Stimulated activated CD4-positive, alpha-beta T cell treated with anti-CD3 and anti-CD28 coated beads, TNF-alpha, amount 100 ng/mL, for 24 hours (primary cell): ENCODE measurements around the gene POLD4.

Experiments
- DNase-seq, 3 experiments: peaks; one replicate each; pipeline ENCODE4 v3.0.0-alpha.2; 2020; ENCODE audit warnings: low read depth in 3 of 3

The POLD4 gene

GRCh38 chr11:67389477-67389876 lies 36.1 kb upstream of the POLD4 start:
- peak in 1 of 3 experiments; percentile 57 for DNase-seq

DNA sequence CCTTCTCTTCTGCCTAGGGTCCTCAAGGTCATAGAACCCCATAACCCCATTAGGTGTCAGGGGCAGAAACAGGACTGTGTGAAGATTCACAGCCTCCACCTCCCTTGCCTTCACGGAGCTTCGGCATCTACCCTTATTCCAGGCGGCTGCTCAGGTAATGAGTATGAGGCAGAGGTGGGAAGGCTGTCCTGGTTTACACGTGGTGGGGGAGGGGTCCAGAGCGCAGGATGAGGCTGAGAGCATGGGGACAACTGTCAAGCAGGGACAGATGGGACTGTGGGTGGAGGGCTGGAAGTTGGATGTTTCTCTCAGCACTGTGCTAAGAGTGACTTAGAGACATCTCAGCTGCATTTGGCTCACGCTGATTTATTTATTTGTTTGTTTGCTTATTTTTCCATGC lies 34.2 kb upstream of the POLD4 start:
- no peak for DNase-seq

GRCh38 chr11:67387069-67387468 lies 33.7 kb upstream of the POLD4 start:
- DNase-seq = no peak

DNA sequence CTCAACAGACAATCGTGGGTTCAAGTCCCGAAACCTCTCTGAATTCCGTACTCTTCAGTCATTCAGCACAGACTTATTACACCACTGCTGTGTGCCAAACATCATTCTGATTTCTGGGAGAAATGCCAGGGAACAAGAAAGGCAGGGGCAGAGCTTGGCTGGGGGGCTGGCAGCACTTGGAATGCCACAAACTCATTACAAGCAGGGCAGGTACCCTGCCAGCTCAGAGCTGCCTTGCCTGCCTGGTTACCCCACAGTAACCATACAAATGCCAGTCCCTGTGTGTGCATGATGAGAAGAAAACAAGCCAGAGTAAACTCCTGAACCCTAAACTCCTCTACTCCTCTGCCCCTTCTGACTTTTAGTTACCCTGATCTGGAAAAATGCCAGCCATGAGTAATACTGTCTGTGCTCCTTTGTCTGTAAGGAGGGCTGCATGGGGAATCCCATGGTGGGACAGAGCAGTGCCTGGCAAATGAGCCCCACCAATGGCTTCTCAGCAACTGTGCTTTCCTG lies 31.6 kb upstream of the POLD4 start:
- DNase-seq = no peak

- DNase-seq = peak; percentile 67 to 79 (median 76)
These were observed 29.2 kb upstream of the POLD4 start for GRCh38 chr11:67382276-67383136.

DNA sequence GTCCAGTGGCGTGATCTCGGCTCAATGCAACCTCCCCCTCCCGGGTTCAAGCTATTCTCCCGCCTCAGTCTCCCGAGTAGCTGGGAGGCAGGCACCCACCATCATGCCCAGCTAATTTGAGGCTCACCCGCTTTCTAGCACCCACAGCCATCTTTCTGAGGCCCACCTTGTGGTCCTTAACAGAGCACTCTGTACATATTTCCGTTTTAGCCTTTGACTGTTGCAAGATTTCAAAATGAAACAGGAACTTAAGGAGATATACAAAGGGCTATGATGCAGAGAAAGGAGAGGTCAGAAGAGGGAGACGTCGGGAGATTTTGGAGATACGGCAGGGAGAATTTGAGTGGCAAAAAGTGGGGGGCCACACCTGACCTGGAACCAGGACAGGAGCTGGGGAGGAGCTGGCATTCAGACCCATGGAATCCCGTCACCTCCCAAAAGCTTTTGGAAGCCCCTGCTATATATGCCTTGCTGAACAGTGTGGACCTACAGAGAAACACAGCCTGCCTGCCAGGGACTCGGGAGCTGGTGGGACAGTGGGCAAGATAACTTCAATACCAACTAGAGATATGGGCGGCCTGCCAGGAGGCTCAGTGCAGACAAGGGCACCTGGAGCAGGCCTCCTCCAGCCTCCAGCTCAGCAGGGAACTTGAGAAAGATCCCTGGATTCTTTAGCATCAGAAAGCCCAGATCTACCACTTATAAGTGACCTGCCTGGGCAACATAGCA lies 28.1 kb upstream of the POLD4 start:
- DNase-seq = no peak

DNA sequence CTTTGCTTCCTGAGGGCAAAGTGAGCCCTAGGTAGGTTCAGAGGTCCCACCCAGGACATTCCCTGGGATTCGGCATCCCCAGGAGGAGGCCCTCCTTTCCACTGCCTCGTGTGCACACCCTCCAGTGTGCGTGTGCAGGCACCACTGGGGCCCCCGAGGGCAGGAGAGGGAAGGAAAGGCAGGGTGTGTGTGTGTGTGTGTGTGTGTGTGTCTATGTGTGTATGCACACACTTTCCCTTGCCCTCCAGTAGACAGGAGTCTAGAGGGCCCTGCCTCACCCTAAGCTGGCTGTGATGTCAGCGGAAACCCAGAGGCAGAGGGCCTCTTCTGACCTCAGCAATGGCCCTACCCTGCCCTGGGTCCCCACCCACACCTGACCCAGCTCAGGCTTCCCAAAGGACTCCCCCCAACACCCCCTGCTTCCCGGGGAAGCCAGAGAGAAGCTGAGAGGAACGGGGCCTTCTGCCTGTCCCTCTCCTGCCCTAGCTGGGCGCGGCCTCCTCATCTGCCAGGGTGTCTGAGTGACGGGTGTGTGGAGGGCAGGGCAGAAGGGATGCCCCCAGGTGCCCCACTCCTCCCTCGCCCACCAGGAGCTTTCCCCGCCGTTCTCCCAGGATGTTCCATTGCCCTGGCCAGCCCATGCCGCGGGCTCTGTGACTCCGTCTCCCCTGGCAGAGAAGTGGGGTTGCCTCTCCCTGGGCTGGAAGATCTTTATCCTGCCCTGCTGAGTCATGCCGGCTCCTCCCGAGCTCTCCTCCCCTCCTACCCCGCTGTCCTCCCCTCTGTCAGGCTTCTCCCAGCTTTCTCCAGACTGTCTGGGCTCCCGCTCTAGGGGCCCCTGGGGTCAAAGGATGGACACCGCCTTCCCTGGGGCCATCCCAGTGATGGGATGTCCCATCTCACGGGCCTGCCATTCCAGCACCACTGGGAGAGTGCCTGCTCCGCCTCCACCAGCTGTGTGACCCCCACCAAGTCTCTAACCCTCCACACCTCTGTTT lies 26.0 kb upstream of the POLD4 start:
- DNase-seq = no peak

- no peak for DNase-seq
These were observed 25.2 kb upstream of the POLD4 start for GRCh38 chr11:67378544-67378943.

- no peak for DNase-seq
These were observed 23.8 kb upstream of the POLD4 start for GRCh38 chr11:67376873-67377808.

GRCh38 chr11:67376063-67376820 lies 22.9 kb upstream of the POLD4 start:
- no peak for DNase-seq

GRCh38 chr11:67375320-67376055 lies 22.1 kb upstream of the POLD4 start:
- DNase-seq = no peak

GRCh38 chr11:67374571-67375281 lies 21.4 kb upstream of the POLD4 start:
- DNase-seq = no peak

GRCh38 chr11:67373648-67374570 lies 20.6 kb upstream of the POLD4 start:
- DNase-seq = peak in 1 of 3 experiments; percentile 44

DNA sequence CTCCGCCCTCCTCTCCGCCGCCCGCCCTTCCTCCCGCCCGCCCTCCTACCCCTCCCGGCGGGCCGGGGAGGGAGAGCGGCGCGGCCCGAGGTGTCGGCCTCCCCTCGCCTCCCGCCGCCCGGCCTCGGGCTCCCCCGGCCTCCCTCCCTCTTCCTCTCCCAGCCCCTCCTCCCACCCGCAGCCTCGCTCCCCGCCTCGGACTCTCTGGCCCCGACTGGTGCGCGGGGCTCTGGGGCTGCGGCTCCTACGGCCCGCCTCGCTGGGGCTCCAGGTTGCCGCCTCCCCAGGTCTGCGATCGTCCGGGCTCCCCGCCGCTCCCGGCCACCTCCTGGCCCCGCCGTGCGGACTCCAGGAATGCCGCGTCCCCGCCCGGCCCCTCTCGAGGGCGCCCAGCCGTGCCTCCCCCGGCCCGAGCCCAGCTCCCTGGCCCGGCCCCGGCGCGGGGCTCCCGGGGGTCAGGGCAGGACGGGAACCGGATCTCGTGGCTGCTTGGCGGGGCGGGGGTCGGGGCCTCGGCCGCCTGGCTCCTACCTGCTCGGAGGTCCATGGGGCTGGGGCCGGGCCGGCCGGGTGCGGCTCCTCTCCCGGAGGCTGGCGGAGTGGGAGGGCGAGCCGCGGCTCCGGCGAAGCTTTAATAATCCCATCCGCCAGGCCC lies 19.8 kb upstream of the POLD4 start, which contains the start of gene CLCF1:
Gene CLCF1 (minus strand): TSS at position 606 of the 655 bp plus-strand sequence. CDS start 59 bp downstream, at position 547.
- no peak for DNase-seq

DNA sequence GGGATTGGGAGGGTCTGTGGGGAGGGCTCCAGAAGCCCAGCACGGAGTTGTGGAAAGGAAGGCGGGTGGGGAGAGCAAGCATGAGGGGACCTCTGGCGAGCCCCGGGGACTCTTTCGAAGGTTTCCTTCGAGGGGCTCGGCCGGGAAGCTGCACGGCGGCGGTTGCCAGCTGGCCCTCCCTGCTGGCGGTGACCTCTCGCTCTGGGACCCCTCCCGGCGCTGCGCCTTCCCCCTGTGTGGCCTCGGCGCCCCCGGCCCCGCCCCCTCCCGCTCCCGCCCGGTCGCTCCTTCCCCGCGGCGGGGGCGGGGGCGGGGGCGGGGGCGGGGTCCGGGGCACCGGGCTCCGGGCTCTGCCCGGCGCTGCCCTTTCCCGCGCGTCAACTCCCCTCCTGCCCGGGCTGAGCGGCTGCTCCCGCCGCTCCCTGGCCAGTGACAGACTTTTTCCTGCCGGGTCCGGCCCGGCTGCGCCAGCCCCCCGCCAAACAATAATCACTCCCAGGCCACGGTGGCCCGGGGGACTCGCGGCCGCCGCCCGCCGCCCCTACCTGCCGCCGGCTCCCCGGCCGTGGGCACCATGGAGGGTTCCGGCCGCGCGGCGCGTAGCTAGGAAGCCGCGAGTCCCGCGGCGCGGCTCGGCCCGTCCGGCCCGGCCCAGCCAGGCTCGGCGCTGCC lies 19.1 kb upstream of the POLD4 start:
- DNase-seq = no peak

DNA sequence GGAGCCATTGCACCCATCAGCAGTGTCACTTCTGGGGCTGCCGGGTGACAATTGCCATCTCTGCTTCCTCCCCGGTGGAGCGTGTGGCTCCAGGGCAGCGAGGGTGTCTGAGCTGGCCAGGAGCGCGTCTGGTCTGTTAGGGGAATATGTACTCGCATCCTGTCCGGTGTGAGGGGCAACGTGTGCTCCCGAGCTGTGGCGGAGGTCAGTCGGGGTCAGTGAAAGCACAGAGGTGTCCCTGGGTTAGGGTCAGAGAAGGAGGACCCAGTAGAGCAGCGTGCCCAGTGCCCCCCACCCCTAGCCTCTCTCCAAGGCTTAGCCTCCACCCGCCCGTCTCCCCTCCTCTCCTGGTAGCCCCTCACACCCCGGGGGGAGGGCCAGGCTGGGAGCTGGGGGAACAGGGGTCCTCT lies 18.6 kb upstream of the POLD4 start:
- no peak for DNase-seq
